GM23338 (cell line): ENCODE results near the gene LMAN1L. TPM values are rescaled to one million over a fixed set of nuclear protein-coding genes. Genes with fewer than 3 reads are reported as not detected.

Experiments used
- ATAC-seq: fragments of 200-7000 bp; cut with Tn5 transposase; 3 replicates; pipeline ENCODE4 v1.9.1; 2020
- DNase-seq: peaks from one replicate; pipeline ENCODE4 v3.0.0-alpha.2; 2015; ENCODE audit warnings: low spot score
- H2AFZ ChIP-seq: fragments of 200-600 bp; sonication (generic); 2 replicates; pipeline ENCODE4 v1.8.0; 2016; ENCODE audit warnings: antibody characterized with exemption, mild to moderate bottlenecking, moderate library complexity
- H3F3A ChIP-seq: fragments of 200-600 bp; sonication (generic); replicated peaks from 2 replicates; pipeline ENCODE4 v1.8.0; 2017; ENCODE audit warnings: antibody characterized with exemption, mixed run types, low read depth
- H3K27ac ChIP-seq: fragments of 200-600 bp; sonication (generic); 2 replicates; pipeline ENCODE4 v1.6.1; 2016; ENCODE audit warnings: low read depth
- H3K27me3 ChIP-seq: fragments of 200-600 bp; sonication (generic); 2 replicates; pipeline ENCODE4 v1.8.0; 2016; ENCODE audit warnings: mild to moderate bottlenecking, mixed run types, moderate library complexity; ENCODE audit not compliant: insufficient read depth
- H3K36me3 ChIP-seq: fragments of 200-600 bp; sonication (generic); 2 replicates; pipeline ENCODE4 v1.8.0; 2016; ENCODE audit warnings: mild to moderate bottlenecking; ENCODE audit not compliant: insufficient read depth
- H3K4me1 ChIP-seq: fragments of 200-600 bp; sonication (generic); 2 replicates; pipeline ENCODE4 v1.8.0; 2016; ENCODE audit warnings: mild to moderate bottlenecking, moderate library complexity; ENCODE audit not compliant: insufficient read depth
- H3K4me2 ChIP-seq: fragments of 200-600 bp; sonication (generic); 2 replicates; pipeline ENCODE4 v1.7.1; 2017; ENCODE audit warnings: mixed run types
- H3K4me3 ChIP-seq: fragments of 200-600 bp; sonication (generic); 2 replicates; pipeline ENCODE4 v1.6.1; 2016; ENCODE audit warnings: mixed run types
- H3K79me2 ChIP-seq: fragments of 200-600 bp; sonication (generic); replicated peaks from 2 replicates; pipeline ENCODE4 v1.8.0; 2017; ENCODE audit warnings: mild to moderate bottlenecking; ENCODE audit not compliant: insufficient read depth
- H3K9me2 ChIP-seq: fragments of 200-600 bp; sonication (generic); 2 replicates; pipeline ENCODE4 v1.8.0; 2017; ENCODE audit not compliant: insufficient read depth
- H4K20me1 ChIP-seq: fragments of 200-600 bp; sonication (generic); replicated peaks from 2 replicates; pipeline ENCODE4 v1.8.0; 2017; ENCODE audit warnings: mild to moderate bottlenecking; ENCODE audit not compliant: insufficient read depth
- H3K27ac Mint-ChIP-seq: 2 replicates; pipeline ENCODE4 v1.8.0; 2020; ENCODE audit warnings: inconsistent platforms, mild to moderate bottlenecking, moderate library complexity, mixed read lengths
- H3K27me3 Mint-ChIP-seq: 3 replicates; pipeline ENCODE4 v1.8.0; 2022; ENCODE audit warnings: low read depth, mild to moderate bottlenecking, moderate library complexity, mixed read lengths, inconsistent platforms; ENCODE audit not compliant: insufficient read depth, poor library complexity
- H3K36me3 Mint-ChIP-seq: 3 replicates; pipeline ENCODE4 v1.8.0; 2021; ENCODE audit warnings: low read depth, mild to moderate bottlenecking, inconsistent platforms, moderate library complexity, mixed read lengths
- H3K4me1 Mint-ChIP-seq: 3 replicates; pipeline ENCODE4 v1.8.0; 2020; ENCODE audit warnings: mild to moderate bottlenecking, inconsistent platforms, mixed read lengths
- H3K4me3 Mint-ChIP-seq: 3 replicates; pipeline ENCODE4 v1.8.0; 2021; ENCODE audit warnings: moderate library complexity, mild to moderate bottlenecking, inconsistent platforms, mixed read lengths
- H3K9me3 Mint-ChIP-seq: 3 replicates; pipeline ENCODE4 v1.8.0; 2020; ENCODE audit warnings: moderate library complexity, mild to moderate bottlenecking, inconsistent platforms, mixed read lengths
- CREB1 ChIP-seq: fragments of 250-450 bp; sonication (Bioruptor Pico); IDR thresholded peaks from 2 replicates; pipeline ENCODE4 v1.5.0; 2020; ENCODE audit warnings: low read depth, mild to moderate bottlenecking, moderate library complexity
- EZH2 ChIP-seq: fragments of 200-600 bp; sonication (generic); IDR thresholded peaks from one replicate; pipeline ENCODE4 v1.8.0; 2017; ENCODE audit warnings: antibody characterized with exemption, mild to moderate bottlenecking, low read depth; ENCODE audit not compliant: unreplicated experiment
- EZH2phosphoT487 ChIP-seq: fragments of 200-600 bp; sonication (generic); IDR thresholded peaks from one replicate; pipeline ENCODE4 v1.8.1; 2018; ENCODE audit warnings: antibody characterized with exemption; ENCODE audit not compliant: unreplicated experiment
- JUNB ChIP-seq: IDR thresholded peaks from one replicate; pipeline ENCODE4 v1.6.1; 2016; ENCODE audit warnings: antibody characterized with exemption; ENCODE audit not compliant: unreplicated experiment
- NANOG ChIP-seq: IDR thresholded peaks from 2 replicates; pipeline ENCODE4 v1.6.1; 2016; ENCODE audit warnings: antibody characterized with exemption, borderline replicate concordance
- POLR2AphosphoS5 ChIP-seq: IDR thresholded peaks from 2 replicates; pipeline ENCODE4 v1.6.1; 2016; ENCODE audit warnings: antibody characterized with exemption, low read depth
- STAT1 ChIP-seq: IDR thresholded peaks from one replicate; pipeline ENCODE4 v1.6.1; 2016; ENCODE audit warnings: antibody characterized with exemption; ENCODE audit not compliant: unreplicated experiment
- ZNF114 ChIP-seq: fragments of 250-450 bp; sonication (Bioruptor Pico); IDR thresholded peaks from 2 replicates; pipeline ENCODE4 v1.5.0; 2020; ENCODE audit warnings: mild to moderate bottlenecking, moderate library complexity
- ZNF331 ChIP-seq: fragments of 250-450 bp; sonication (Bioruptor Pico); IDR thresholded peaks from 2 replicates; pipeline ENCODE4 v1.5.0; 2020; ENCODE audit warnings: low read depth, mild to moderate bottlenecking, moderate library complexity
- polyA plus RNA-seq: library from polyadenylated mRNA; unstranded; fragments of >200 nt; fragmentation: Nextera tagmentation; extraction: Ambion mirVana; gene quantifications from 2 replicates; pipeline ENCODE4 v1.2.1, GENCODE V29; 2016
- total RNA-seq: library from RNA; depleted of rRNA; stranded (reverse); fragments of >200 nt; shearing (Covaris generic); gene quantifications from 2 replicates; pipeline ENCODE4 v1.2.3, GENCODE V29; 2014
- TF ChIP-seq, protein P1 (sequence below), 2 experiments: fragments of 200-600 bp in 1 of 2; sonication (generic) in 1 of 2; conservative IDR thresholded peaks; 2 replicates each; pipeline versions ENCODE4 v1.5.1 to v1.6.1; 2016 to 2017; ENCODE audit warnings: antibody characterized with exemption in 2 of 2, low read depth in 2 of 2, mild to moderate bottlenecking in 2 of 2, moderate library complexity in 1 of 2
- TF ChIP-seq, protein P2 (sequence below): IDR thresholded peaks from one replicate; pipeline ENCODE4 v1.6.1; 2018; ENCODE audit warnings: antibody characterized with exemption; ENCODE audit not compliant: unreplicated experiment
- TF ChIP-seq, protein P3 (sequence below): IDR thresholded peaks from 2 replicates; pipeline ENCODE4 v1.6.1; 2016; ENCODE audit warnings: antibody characterized with exemption

LMAN1L gene
- total and polyA plus RNA-seq, 2 experiments from 2014 or later = not detected

GRCh38 chr15:74833376-74834107 lies 20.9 kb downstream of the LMAN1L start:
- H3K36me3 Mint-ChIP-seq = peaks cover 7% of the 10 kb centered on the region
- H3K36me3 ChIP-seq = no peaks in the 10 kb centered on the region
- DNase-seq (no peak), ATAC-seq (no peak)
- H3K4me3 ChIP-seq = no peak overlapping the region
- H2AFZ ChIP-seq = no peak overlapping the region
- H4K20me1 ChIP-seq = no peaks in the 10 kb centered on the region
- peaks cover 16% of the 10 kb centered on the region for H3K27me3 Mint-ChIP-seq
- H3K79me2 ChIP-seq = no peaks in the 10 kb centered on the region
- no peaks in the 10 kb centered on the region for H3K27me3 ChIP-seq
- H3K4me3 Mint-ChIP-seq = no peak overlapping the region
- H3K9me3 Mint-ChIP-seq = no peaks in the 10 kb centered on the region; the same call in 2 of the 3 replicates
- H3F3A ChIP-seq = peaks cover 4% of the 10 kb centered on the region; the same call in 1 of the 2 replicates
- no peak overlapping the region for H3K27ac ChIP-seq
- H3K4me1 ChIP-seq = no peaks in the 10 kb centered on the region
- no peaks in the 10 kb centered on the region for H3K9me2 ChIP-seq
- no peak overlapping the region for H3K4me2 ChIP-seq
- peaks cover 19% of the 10 kb centered on the region for H3K4me1 Mint-ChIP-seq
- TF ChIP-seq NANOG = no peak
- TF ChIP-seq STAT1 = no peak
- TF ChIP-seq EZH2 = no peak
- no peak for TF ChIP-seq ZNF114 (CRISPR knock-in tag)
- TF ChIP-seq ZNF331 (CRISPR knock-in tag) = no peak
- TF ChIP-seq, protein P1, sequence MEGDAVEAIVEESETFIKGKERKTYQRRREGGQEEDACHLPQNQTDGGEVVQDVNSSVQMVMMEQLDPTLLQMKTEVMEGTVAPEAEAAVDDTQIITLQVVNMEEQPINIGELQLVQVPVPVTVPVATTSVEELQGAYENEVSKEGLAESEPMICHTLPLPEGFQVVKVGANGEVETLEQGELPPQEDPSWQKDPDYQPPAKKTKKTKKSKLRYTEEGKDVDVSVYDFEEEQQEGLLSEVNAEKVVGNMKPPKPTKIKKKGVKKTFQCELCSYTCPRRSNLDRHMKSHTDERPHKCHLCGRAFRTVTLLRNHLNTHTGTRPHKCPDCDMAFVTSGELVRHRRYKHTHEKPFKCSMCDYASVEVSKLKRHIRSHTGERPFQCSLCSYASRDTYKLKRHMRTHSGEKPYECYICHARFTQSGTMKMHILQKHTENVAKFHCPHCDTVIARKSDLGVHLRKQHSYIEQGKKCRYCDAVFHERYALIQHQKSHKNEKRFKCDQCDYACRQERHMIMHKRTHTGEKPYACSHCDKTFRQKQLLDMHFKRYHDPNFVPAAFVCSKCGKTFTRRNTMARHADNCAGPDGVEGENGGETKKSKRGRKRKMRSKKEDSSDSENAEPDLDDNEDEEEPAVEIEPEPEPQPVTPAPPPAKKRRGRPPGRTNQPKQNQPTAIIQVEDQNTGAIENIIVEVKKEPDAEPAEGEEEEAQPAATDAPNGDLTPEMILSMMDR (conservative IDR thresholded peaks at IDR 0.05; ENCODE audit: low read depth in 2 of 2) = no peak
- TF ChIP-seq, protein P2, sequence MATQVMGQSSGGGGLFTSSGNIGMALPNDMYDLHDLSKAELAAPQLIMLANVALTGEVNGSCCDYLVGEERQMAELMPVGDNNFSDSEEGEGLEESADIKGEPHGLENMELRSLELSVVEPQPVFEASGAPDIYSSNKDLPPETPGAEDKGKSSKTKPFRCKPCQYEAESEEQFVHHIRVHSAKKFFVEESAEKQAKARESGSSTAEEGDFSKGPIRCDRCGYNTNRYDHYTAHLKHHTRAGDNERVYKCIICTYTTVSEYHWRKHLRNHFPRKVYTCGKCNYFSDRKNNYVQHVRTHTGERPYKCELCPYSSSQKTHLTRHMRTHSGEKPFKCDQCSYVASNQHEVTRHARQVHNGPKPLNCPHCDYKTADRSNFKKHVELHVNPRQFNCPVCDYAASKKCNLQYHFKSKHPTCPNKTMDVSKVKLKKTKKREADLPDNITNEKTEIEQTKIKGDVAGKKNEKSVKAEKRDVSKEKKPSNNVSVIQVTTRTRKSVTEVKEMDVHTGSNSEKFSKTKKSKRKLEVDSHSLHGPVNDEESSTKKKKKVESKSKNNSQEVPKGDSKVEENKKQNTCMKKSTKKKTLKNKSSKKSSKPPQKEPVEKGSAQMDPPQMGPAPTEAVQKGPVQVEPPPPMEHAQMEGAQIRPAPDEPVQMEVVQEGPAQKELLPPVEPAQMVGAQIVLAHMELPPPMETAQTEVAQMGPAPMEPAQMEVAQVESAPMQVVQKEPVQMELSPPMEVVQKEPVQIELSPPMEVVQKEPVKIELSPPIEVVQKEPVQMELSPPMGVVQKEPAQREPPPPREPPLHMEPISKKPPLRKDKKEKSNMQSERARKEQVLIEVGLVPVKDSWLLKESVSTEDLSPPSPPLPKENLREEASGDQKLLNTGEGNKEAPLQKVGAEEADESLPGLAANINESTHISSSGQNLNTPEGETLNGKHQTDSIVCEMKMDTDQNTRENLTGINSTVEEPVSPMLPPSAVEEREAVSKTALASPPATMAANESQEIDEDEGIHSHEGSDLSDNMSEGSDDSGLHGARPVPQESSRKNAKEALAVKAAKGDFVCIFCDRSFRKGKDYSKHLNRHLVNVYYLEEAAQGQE = no peak
- TF ChIP-seq, protein P3, sequence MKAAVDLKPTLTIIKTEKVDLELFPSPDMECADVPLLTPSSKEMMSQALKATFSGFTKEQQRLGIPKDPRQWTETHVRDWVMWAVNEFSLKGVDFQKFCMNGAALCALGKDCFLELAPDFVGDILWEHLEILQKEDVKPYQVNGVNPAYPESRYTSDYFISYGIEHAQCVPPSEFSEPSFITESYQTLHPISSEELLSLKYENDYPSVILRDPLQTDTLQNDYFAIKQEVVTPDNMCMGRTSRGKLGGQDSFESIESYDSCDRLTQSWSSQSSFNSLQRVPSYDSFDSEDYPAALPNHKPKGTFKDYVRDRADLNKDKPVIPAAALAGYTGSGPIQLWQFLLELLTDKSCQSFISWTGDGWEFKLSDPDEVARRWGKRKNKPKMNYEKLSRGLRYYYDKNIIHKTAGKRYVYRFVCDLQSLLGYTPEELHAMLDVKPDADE = no peak
- TF ChIP-seq EZH2phosphoT487 = no peak
- no peak for TF ChIP-seq JUNB
- no peak for TF ChIP-seq POLR2AphosphoS5
- no peak for TF ChIP-seq CREB1 (CRISPR knock-in tag)
- no peak overlapping the region for H3K27ac Mint-ChIP-seq
